Prostate gland (tissue), 2 donors: Measurements from ENCODE around the gene CBX6. TPM values are rescaled to one million over a fixed set of nuclear protein-coding genes. Genes with fewer than 3 reads are reported as not detected.

Experiments
- DNase-seq: peaks from one replicate; pipeline ENCODE4 v3.0.0-alpha.2; 2019; ENCODE audit warnings: low spot score
- H3K27ac ChIP-seq, 2 donors: fragments of 200-600 bp; sonication (generic); 2 replicates each; pipeline ENCODE4 v1.5.1; 2017 to 2019
- H3K27me3 ChIP-seq: fragments of 200-600 bp; sonication (generic); replicated peaks from 2 replicates; pipeline ENCODE4 v1.5.1; 2019; ENCODE audit not compliant: insufficient read depth
- H3K36me3 ChIP-seq, 2 donors: fragments of 200-600 bp; sonication (generic); 1 replicate in 1 of 2; 2 replicates in 1 of 2; pipeline versions ENCODE4 v1.5.1 to v1.8.1; 2017 to 2019
- H3K4me1 ChIP-seq: fragments of 200-600 bp; sonication (generic); replicated peaks from 2 replicates; pipeline ENCODE4 v1.5.1; 2019
- H3K4me3 ChIP-seq, 2 donors: fragments of 200-600 bp; sonication (generic); 2 replicates each; pipeline ENCODE4 v1.5.1; 2017 to 2019
- H3K9me3 ChIP-seq: fragments of 200-600 bp; sonication (generic); 2 replicates; pipeline ENCODE4 v1.5.1; 2017
- POLR2A ChIP-seq: fragments of 450-650 bp; IDR thresholded peaks from one replicate; pipeline ENCODE4 v1.6.1; 2016; ENCODE audit warnings: antibody characterized with exemption, mild to moderate bottlenecking
- POLR2AphosphoS5 ChIP-seq: sonication (generic); formaldehyde crosslinking; IDR thresholded peaks from one replicate; pipeline ENCODE4 v1.6.1; 2017; ENCODE audit warnings: antibody characterized with exemption
- WGBS: methylation state at CpG from one replicate; pipeline ENCODE4 v1.1.5; 2018; 5-methylcytosine and 5-hydroxymethylcytosine counted together
- intact Hi-C: fragments of 100-400 bp; cut with DNase I; formaldehyde crosslinking; loops from one replicate; pipeline ENCODE4 v1.14.2; 2022
- total RNA-seq, 2 donors: library from RNA; depleted of rRNA; stranded (reverse); fragments of >200 nt; gene quantifications; one replicate each; pipeline ENCODE4 v1.1.0, GENCODE V29; 2016
- TF ChIP-seq, protein P1 (sequence below), 4 experiments: fragments of 200-600 bp in 2 of 4; fragments of 450-650 bp in 2 of 4; sonication (generic) in 2 of 4; IDR thresholded peaks; 1 replicate in 3 of 4; 2 replicates in 1 of 4; pipeline ENCODE4 v1.5.1; 2016 to 2019; ENCODE audit warnings: antibody characterized with exemption in 4 of 4, mild to moderate bottlenecking in 2 of 4, moderate library complexity in 2 of 4

CBX6 gene
- total RNA-seq, 2 donors from 2014 or later = 39.9 to 56.2 TPM

DNA sequence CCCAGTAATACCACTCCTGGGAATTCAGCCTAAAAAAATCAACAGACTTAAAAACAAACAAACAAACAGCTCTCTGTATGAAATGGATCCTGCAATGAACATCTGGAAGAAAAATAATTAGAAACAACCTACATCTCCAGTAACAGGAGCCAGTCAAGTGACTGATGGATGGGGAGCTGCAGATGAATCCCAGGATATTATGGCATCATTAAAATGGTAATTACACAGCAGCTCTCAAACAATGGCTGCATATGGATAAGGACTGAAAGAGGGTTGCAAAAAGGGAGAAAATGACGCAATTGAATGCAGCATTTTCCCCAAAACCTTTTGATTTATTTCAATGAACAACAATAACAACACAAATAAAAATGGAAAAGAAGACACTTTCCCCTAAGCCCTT lies 32.3 kb downstream of the CBX6 start:
- 91% methylated on average over 1 of the region's 1 CpG for WGBS
- intact Hi-C loops = loop anchor here (5.0 kb wide), 1 partner anchor 72 kb away; no protein-coding TSS in a partner anchor
- Histone ChIP-seq H3K9me3 (no peaks in the 10 kb centered on the region), H3K4me1 (peaks cover 6% of the 10 kb centered on the region), H3K27ac (no peak overlapping the region), H3K4me3 (no peak overlapping the region), H3K27me3 (no peaks in the 10 kb centered on the region), H3K36me3 (no peaks in the 10 kb centered on the region)
- no peak for DNase-seq
- TF ChIP-seq POLR2AphosphoS5 (no peak), POLR2A (no peak)
- TF ChIP-seq, protein P1, sequence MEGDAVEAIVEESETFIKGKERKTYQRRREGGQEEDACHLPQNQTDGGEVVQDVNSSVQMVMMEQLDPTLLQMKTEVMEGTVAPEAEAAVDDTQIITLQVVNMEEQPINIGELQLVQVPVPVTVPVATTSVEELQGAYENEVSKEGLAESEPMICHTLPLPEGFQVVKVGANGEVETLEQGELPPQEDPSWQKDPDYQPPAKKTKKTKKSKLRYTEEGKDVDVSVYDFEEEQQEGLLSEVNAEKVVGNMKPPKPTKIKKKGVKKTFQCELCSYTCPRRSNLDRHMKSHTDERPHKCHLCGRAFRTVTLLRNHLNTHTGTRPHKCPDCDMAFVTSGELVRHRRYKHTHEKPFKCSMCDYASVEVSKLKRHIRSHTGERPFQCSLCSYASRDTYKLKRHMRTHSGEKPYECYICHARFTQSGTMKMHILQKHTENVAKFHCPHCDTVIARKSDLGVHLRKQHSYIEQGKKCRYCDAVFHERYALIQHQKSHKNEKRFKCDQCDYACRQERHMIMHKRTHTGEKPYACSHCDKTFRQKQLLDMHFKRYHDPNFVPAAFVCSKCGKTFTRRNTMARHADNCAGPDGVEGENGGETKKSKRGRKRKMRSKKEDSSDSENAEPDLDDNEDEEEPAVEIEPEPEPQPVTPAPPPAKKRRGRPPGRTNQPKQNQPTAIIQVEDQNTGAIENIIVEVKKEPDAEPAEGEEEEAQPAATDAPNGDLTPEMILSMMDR (IDR thresholded peaks at IDR 0.05) = no peak

DNA sequence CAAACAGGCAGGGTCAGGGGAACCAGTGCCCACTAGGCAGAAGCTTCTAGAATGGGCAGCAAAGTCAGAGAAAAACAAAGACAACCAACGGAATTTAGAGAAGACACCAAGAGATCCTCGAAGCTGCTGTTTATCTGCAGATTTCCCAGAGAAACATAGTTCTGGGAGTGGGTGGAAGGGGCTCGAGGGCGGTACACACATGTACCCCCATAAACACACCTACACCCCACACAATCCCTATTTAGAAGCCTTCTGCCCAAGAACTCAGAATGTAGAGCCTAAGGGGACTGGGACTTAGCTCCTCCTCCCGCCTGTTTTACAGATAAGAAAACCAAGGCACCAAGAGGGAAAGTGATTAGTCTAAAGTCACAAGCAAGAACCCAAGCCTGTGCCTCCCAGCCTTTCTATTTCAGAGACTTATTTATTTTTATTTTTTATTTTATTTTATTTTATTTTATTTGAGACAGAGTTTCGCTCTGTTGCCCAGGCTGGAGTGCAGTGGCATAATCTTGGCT lies 34.5 kb downstream of the CBX6 start:
- TF ChIP-seq, protein P1 (IDR thresholded peaks at IDR 0.05) = no peak
- TF ChIP-seq POLR2AphosphoS5 = no peak
- no peak for TF ChIP-seq POLR2A
- Histone ChIP-seq H3K27ac (no peak overlapping the region), H3K27me3 (no peaks in the 10 kb centered on the region), H3K4me3 (no peak overlapping the region), H3K36me3 (no peaks in the 10 kb centered on the region), H3K9me3 (no peaks in the 10 kb centered on the region), H3K4me1 (peaks cover 6% of the 10 kb centered on the region)
- intact Hi-C loops = no loop called here
- no peak for DNase-seq
- 89% methylated on average over 6 of the region's 6 CpGs for WGBS

DNA sequence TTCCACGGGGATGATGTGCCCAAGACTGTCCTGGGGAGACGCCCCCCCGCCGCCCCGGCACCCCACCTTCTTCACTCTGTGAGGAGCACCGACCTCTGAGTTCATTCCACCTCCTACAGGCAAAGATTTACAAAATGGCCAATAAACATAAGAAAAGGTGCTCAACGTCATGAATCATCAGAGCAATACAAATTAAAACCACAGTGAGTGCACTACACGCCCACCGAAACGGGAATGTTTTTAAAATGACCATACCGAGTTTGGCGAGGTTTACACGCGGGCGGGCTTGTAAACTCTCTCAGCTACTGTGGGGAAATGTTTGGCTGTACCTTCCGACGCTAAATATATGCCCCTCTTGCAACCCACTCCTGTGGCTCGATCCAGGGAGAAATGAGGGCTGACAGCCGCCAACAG lies 36.1 kb downstream of the CBX6 start:
- Histone ChIP-seq H3K36me3 (no peaks in the 10 kb centered on the region), H3K4me3 (no peak overlapping the region), H3K4me1 (no peaks in the 10 kb centered on the region), H3K27me3 (no peaks in the 10 kb centered on the region), H3K27ac (no peak overlapping the region), H3K9me3 (no peaks in the 10 kb centered on the region)
- TF ChIP-seq POLR2AphosphoS5 = no peak
- TF ChIP-seq, protein P1 (IDR thresholded peaks at IDR 0.05) = no peak
- no peak for TF ChIP-seq POLR2A
- DNase-seq = no peak
- WGBS = 52% methylated on average over 19 of the region's 19 CpGs
- intact Hi-C loops = no loop called here

DNA sequence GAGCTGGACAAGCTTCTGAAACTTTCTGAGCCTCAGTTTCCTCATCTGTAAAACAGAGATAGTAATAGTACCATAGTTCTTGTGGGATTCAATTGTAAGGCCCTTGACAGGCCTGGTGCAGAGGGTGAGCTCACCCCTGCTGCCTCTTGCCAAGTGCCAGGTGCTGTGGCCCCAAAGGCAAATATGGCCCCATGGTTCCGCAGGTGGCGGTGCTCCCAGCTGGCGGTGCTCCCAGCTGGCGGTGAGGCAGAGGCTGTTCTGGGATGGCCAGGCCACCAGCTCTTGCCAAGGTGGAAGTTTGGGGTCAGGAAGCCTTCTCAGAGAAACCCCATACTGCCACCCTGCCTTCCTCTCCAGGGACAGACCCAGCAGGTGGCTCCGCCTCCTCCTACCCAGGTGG lies 37.0 kb downstream of the CBX6 start:
- Histone ChIP-seq H3K27me3 (no peaks in the 10 kb centered on the region), H3K4me1 (no peaks in the 10 kb centered on the region), H3K4me3 (no peak overlapping the region), H3K27ac (no peak overlapping the region), H3K36me3 (no peaks in the 10 kb centered on the region), H3K9me3 (no peaks in the 10 kb centered on the region)
- TF ChIP-seq, protein P1 (IDR thresholded peaks at IDR 0.05) = no peak
- TF ChIP-seq POLR2A = no peak
- TF ChIP-seq POLR2AphosphoS5 = no peak
- intact Hi-C loops = no loop called here
- WGBS = 79% methylated on average over 5 of the region's 5 CpGs
- DNase-seq = no peak

DNA sequence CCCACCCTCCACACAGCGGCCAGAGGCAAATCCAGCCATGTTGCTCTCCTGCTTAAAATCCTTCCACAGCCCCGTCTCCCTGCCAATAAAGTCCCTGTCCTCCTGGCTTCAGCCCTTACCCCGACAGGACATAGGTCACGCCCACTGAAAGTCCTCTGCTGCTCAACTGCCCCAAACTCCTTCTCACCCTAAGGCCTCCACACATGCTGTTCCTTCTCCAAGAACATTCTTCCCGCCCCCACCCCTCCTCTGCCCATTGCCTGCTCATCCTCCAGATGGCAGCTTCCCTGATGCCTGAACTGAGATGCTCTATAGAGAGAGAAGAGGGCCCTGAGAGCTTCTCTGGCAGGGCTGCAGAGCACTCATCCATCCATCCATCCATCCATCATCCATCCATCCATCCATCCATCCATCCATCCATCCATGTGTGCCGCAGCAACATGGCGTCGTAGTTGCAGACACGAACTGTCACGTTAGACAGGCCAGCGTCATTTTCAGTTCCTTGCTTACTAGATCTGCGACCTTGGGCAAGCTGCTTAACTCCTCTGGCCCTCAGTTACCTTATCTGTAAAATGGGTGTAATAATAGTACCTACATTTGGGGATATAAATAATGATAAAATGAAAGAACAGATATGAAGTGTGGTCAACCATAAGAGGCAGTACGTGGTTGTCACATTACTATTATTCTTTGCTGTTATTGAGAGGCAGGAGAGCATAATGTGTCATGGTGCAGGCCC lies 37.6 kb downstream of the CBX6 start:
- TF ChIP-seq, protein P1 (IDR thresholded peaks at IDR 0.05) = no peak
- TF ChIP-seq POLR2AphosphoS5 = no peak
- TF ChIP-seq POLR2A = no peak
- Histone ChIP-seq H3K27me3 (no peaks in the 10 kb centered on the region), H3K4me1 (no peaks in the 10 kb centered on the region), H3K27ac (no peak overlapping the region), H3K9me3 (no peaks in the 10 kb centered on the region), H3K36me3 (no peaks in the 10 kb centered on the region), H3K4me3 (no peak overlapping the region)
- no peak for DNase-seq
- intact Hi-C loops = no loop called here
- WGBS = 91% methylated on average over 13 of the region's 13 CpGs
